T1000 (cell line): ENCODE data around the gene FBXW11.
"Not testable (repeated sequence)": the region's sequence is repeated elsewhere in the genome, so short reads cannot be mapped to it uniquely, and the experiment has no call there.

ENCODE experiments used
- DNase-seq: peaks from one replicate; lab custom pipeline; 2025; ENCODE audit warnings: mixed read lengths; lab: John Stamatoyannopoulos, UW

FBXW11 gene

GRCh38 chr5:172020110-172020786 lies 13.8 kb upstream of the FBXW11 start:
- DNase-seq: not testable (repeated sequence)

DNA sequence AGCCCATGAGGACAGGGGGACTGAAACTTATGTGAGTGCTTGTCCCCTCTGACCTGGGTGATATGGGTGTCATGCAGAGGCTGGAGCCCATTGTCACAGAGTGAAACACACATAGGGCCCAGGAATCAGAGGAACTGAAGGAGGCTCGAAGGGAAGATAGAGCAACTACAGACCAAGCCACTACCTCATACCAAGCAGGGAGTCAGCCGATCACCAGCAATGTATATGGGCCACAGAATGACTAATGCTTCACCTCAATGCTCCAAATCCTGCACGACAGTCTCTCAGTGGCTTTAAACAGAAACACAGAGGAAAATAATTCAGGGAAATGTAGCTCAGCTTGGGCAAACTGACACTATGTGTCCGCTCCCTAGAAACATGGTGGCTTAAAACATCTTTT lies 8.9 kb upstream of the FBXW11 start:
- DNase-seq: no peak

DNA sequence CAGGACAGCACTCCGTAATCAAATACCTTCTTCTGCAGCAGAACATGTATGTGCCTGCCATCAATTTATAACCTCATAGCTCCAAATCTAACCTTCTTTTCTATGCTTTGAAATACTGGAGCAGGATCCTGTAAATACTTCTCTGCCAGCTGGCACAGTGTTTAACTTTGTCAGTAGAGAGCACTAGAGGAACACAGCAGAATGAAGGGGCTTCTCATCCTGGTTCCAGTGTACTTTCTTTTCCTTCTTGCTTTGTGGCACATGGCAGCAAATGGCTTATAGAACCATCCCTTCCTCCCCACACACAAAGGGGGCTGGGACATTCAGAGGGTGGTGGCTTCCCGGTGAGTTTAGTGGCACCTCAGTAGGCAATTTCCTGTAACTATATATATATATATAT lies 3.8 kb upstream of the FBXW11 start:
- DNase-seq: no peak

DNA sequence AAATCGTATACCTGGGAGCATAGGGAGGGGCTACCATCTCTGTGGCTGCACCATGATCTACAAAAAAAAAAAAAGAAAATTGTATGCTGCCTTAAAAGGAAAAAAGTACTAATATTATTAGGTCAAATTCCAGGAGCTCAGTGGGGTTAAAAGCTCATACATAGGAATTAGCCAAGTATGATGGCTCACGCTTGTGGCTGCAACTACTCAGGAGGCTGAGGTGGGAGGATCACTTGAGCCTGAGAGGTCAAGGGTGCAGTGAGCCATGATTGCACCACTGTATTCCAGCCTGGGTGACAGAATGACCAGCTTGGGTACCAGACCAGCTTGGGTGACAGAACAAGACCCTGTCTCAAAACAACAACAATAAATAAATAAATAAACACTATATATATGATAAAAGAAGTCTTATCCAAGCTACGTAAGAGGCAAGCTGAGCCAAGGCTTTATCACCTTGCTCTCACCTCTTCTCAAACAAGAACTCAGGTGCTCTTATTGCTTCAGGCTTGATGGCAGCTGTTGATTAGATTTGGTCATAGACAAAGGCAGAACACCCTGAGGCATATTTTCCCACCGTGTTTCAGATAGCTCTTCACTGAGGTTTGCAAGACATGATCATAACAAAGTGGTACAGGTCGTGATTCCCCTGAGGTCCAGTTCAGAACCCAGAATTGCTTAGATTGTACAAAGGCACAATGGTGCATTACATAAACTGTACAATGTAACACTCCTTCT lies 3.3 kb upstream of the FBXW11 start:
- no peak for DNase-seq

DNA sequence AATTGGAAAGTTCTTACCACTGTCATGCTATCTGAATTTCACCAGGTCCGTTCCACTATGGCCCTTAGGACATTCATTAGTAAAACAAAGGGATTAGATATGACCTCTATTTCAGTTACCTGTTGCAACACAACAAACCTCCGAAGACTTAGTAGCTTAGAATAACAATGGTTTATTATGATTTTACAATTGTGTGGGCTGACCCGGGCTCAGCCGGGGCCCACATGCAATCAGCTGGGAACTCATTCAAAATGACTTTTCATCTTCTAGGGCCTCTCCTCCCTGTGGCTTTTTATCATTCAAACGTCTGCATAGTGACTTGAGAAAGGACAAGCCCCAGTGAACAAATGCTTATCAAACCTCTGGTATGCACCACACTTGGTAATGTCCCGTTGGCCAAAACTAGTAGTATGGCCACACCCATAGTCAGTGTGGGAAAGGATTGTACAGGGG lies 2.3 kb upstream of the FBXW11 start:
- DNase-seq: no peak

DNA sequence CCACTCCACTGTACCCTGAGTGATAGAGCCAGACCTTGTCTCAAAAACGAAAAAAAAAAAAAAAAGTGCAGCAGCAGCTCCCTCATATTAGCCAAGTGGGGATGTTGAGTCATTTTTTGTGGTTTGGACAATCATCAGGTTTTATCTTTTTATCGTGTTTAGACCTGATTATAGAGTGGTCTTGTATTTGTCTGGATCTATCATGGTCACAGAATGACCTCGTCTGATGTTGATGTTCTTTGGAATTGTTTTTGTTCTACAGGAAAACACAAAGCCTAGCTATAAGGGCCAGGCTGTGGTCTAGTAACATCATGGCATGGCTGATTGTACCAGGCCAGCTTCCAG lies 1.6 kb upstream of the FBXW11 start:
- no peak for DNase-seq

DNA sequence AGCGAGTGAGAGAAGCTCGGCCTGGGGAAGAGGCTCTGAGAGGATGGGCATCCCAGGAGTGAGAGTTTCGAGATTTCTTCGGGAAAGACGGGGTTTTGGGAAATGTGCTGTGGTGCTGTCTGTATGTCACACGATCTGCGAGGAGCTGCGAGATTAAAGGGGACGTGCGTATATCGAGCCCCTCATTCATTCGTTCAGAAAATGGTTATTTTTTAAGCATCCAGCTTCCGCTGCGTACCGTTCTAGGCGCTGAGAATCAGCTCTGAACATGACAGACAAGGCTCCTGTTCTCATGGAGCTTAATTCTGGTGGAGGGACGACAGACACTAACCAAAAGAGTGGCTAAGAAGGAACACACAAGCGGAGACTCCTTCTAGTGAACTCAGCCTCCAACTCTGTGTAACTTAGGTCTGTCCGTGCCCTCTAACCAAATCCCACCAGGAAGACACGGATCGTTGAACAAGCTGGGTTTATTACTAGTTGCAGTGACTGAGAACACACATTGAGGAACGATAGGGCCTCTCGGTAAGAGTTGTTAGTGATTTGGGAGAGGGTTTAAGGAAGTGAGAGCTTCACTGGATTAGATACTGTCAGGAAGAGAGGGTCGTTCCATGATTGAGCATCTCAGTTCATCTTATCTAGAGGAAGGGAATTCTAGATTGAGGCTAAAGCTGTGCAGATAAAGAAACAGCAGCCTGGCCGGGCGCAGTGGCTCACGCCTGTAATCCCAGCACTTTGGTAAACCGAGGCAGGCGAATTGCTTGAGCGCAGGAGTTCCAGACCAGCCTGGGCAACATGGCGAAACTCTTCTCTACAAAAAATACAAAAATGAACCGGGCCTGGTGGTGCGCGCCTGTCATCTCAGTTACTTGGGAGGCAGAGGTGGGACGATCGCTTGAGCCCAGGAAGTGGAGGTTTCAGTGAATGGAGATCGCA lies 1.0 kb upstream of the FBXW11 start:
- DNase-seq: no peak

GRCh38 chr5:172005708-172006320 lies 624 bp downstream of the FBXW11 start:
- no peak for DNase-seq

DNA sequence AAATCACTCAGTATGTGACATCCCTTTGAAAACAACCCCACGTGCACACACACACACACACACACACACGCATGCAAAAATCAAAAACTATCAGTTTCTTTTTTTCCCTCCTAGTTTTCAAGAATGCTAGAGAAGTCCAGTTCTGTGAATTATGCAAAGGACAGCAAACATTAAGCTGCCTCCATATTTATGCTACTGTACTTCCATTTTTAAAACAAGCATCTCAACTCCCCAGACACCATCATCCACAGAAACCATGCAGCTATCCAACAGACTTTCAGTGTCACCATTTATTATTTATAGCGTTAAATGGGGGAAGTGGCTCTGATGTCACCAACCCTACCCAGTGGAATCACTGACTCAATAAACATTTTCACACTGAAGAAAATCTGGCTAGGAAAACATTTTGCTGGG lies 1.6 kb downstream of the FBXW11 start:
- no peak for DNase-seq

DNA sequence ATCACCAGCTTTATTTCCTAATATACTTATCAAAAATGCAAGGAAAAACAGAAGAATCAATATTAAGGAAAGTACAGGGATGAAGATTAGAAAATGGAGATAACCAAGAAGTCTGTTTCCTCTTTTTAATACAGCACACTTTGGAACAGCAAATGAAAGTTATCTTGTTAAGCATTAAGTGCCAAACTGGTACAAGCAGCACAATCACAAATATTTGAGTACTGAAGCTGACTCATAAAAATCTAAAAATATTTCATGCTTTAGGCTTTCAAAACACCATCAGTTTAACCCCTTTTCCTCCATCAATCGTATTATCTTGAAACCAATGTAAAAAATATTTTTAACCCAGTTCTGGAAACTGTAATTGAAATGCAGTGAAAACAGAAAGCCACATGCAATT lies 2.7 kb downstream of the FBXW11 start:
- no peak for DNase-seq

- DNase-seq: no peak
Measured at GRCh38 chr5:172002840-172003512, 3.5 kb downstream of the FBXW11 start.

- no peak for DNase-seq
Measured at GRCh38 chr5:172002310-172002709, 4.1 kb downstream of the FBXW11 start.

- DNase-seq: no peak
Measured at GRCh38 chr5:171999877-172000276, 6.6 kb downstream of the FBXW11 start.

- DNase-seq: no peak
Measured at GRCh38 chr5:171999100-171999499, 7.3 kb downstream of the FBXW11 start.

DNA sequence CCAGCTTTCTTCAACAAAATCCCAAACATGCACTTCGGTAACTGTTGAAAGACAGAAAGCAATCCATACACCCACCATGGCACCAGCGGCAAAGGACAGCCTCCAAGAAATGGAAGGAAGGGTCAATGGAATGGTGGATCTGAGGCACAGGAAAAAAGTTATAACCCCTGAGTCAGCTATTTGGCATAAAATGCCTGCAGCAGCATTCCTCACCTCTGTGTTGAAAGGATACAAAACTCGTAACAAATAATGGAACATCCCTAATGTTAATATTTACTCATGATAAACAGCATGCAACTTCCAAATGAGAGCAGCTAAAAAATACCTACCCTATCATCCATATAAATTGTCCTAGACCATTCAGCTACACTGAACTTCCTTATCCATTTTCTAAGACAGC lies 9.4 kb downstream of the FBXW11 start:
- DNase-seq: no peak

DNA sequence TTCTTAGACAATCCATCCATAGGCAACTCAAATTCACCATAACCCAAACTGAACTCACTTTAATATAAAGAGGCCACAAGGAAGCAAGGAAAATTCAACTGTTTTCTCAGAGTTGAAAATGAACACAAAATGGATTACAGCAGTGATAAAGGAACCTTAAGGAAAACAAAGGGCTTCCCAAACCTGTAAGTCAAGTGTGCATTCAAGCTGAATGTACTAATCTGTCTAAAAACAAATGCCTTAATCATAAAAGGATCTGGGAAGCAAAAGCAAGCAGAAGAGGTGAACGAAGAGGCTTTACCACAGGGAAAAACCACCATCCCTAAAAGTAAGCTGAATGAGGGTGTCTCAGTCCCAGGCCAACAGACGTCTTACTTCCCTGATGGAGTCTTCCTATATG lies 13.6 kb downstream of the FBXW11 start:
- no peak for DNase-seq

DNA sequence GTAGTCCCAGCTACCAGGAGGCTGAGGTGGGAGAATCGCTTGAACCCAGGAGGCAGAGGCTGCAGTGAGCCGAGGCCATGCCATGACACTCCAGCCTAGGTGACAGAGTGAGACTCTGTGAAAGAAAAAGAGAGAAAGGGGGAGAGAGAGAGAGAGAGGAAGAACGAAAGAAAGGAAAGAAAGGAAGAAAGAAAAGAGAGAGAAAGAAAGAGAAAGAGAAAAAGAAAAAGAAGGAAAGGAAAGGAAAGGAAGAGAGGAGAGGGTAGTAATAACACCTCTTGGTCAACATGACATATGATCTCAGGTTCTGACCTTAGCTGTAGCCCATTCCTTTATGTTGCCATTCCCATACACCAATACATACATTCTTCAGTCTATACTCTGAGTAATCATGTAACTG lies 14.1 kb downstream of the FBXW11 start:
- no peak for DNase-seq

DNA sequence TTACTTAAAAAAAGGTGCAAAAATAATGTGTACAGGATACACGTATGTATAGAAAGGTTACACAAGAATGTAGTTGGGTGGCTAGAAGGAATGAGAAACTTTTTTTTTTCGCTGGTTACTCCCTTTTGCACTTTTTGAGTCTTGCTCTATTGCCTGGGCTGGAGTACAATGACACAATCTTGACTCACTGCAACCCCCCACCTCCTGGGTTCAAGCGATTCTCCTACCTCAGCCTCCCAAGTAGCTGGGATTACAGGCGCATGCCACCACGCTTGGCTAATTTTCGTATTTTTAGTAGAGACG lies 15.8 kb downstream of the FBXW11 start:
- no peak for DNase-seq

- DNase-seq: no peak
Measured at GRCh38 chr5:171989946-171990712, 16.3 kb downstream of the FBXW11 start.

DNA sequence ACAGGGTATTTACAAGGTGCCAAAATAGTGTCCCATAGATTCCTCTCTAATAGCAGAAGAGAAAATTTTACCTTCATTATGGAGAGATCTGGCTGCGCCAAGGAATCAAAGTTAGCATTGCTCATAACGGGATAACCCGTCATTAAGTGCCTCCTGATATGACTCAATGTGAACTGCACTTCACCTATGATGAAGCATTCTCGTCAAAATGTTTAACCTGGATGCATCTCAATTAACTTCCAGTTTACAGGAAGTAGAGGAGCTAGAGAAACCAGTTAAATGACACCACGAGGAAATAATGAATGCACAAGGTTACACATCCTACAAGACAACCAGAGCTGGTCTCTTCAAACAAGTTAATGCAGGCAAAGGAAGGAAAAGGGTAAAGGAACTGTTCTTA lies 17.2 kb downstream of the FBXW11 start:
- DNase-seq: no peak

- no peak for DNase-seq
Measured at GRCh38 chr5:171986772-171987171, 19.7 kb downstream of the FBXW11 start.
